Measurements from ENCODE around the gene MIER2.

MIER2 gene

GRCh38 chr19:294341-294945 lies 50.2 kb downstream of the MIER2 start:
- H3K4me3 ChIP-seq (ENCODE audit: low read length), result no peak overlapping the region

GRCh38 chr19:293436-294110 lies 51.0 kb downstream of the MIER2 start:
- Histone ChIP-seq H3K36me3 (ENCODE audit: insufficient read depth, low read length) (no peaks in the 10 kb centered on the region), H3K27me3 (ENCODE audit: insufficient read depth, low read length) (peaks cover 75% of the 10 kb centered on the region), H2AFZ (ENCODE audit: low read depth, low read length) (no peak overlapping the region), H3K4me3 (ENCODE audit: low read length) (no peak overlapping the region), H3K9me3 (ENCODE audit: low read length) (peaks cover 4% of the 10 kb centered on the region), H3K4me1 (ENCODE audit: insufficient read depth, low read length) (peaks cover 12% of the 10 kb centered on the region)

More at GRCh38 chr19:294341-294945, 50.2 kb downstream of the MIER2 start:
- H2AFZ ChIP-seq (ENCODE audit: low read depth, low read length), result no peak overlapping the region
- peaks cover 12% of the 10 kb centered on the region for H3K4me1 ChIP-seq (ENCODE audit: insufficient read depth, low read length)
- H3K27me3 ChIP-seq (ENCODE audit: insufficient read depth, low read length), result peaks cover 67% of the 10 kb centered on the region
- no peaks in the 10 kb centered on the region for H3K36me3 ChIP-seq (ENCODE audit: insufficient read depth, low read length)
- H3K9me3 ChIP-seq (ENCODE audit: low read length), result peaks cover 4% of the 10 kb centered on the region

GRCh38 chr19:292951-293350 lies 51.6 kb downstream of the MIER2 start:
- H3K27me3 ChIP-seq (ENCODE audit: insufficient read depth, low read length), result peaks cover 78% of the 10 kb centered on the region
- H3K4me3 ChIP-seq (ENCODE audit: low read length), result no peak overlapping the region
- peaks cover 12% of the 10 kb centered on the region for H3K4me1 ChIP-seq (ENCODE audit: insufficient read depth, low read length)
- no peak overlapping the region for H2AFZ ChIP-seq (ENCODE audit: low read depth, low read length)
- no peaks in the 10 kb centered on the region for H3K36me3 ChIP-seq (ENCODE audit: insufficient read depth, low read length)
- peaks cover 5% of the 10 kb centered on the region for H3K9me3 ChIP-seq (ENCODE audit: low read length)

GRCh38 chr19:292281-292884 lies 52.2 kb downstream of the MIER2 start:
- no peak overlapping the region for H2AFZ ChIP-seq (ENCODE audit: low read depth, low read length)
- peaks cover 6% of the 10 kb centered on the region for H3K9me3 ChIP-seq (ENCODE audit: low read length)
- no peak overlapping the region for H3K4me3 ChIP-seq (ENCODE audit: low read length)
- H3K27me3 ChIP-seq (ENCODE audit: insufficient read depth, low read length), result peaks cover 79% of the 10 kb centered on the region
- H3K36me3 ChIP-seq (ENCODE audit: insufficient read depth, low read length), result no peaks in the 10 kb centered on the region
- peaks cover 12% of the 10 kb centered on the region for H3K4me1 ChIP-seq (ENCODE audit: insufficient read depth, low read length)

- Histone ChIP-seq H3K36me3 (ENCODE audit: insufficient read depth, low read length) (no peaks in the 10 kb centered on the region), H3K4me3 (ENCODE audit: low read length) (no peak overlapping the region), H3K27me3 (ENCODE audit: insufficient read depth, low read length) (peaks cover 80% of the 10 kb centered on the region), H3K4me1 (ENCODE audit: insufficient read depth, low read length) (peaks cover 12% of the 10 kb centered on the region), H2AFZ (ENCODE audit: low read depth, low read length) (no peak overlapping the region), H3K9me3 (ENCODE audit: low read length) (peaks cover 6% of the 10 kb centered on the region)
Observed at GRCh38 chr19:291561-292280, 52.9 kb downstream of the MIER2 start.

GRCh38 chr19:291006-291521 lies 53.5 kb downstream of the MIER2 start, which contains the start of gene PLPP2:
PLPP2 (minus strand) TSS chr19:291403; CDS start chr19:291336, 67 bp downstream.
- no peak within 1 kb of the TSS for H3K4me3 ChIP-seq (ENCODE audit: low read length)
- H3K36me3 ChIP-seq (ENCODE audit: insufficient read depth, low read length), result no peaks in the 10 kb centered on the region
- H3K9me3 ChIP-seq (ENCODE audit: low read length), result peaks cover 6% of the 10 kb centered on the region
- peaks cover 74% of the 10 kb centered on the region for H3K27me3 ChIP-seq (ENCODE audit: insufficient read depth, low read length)
- H2AFZ ChIP-seq (ENCODE audit: low read depth, low read length), result no peak within 1 kb of the TSS
- H3K4me1 ChIP-seq (ENCODE audit: insufficient read depth, low read length), result peaks cover 12% of the 10 kb centered on the region

GRCh38 chr19:290372-291005 lies 54.1 kb downstream of the MIER2 start:
- H3K36me3 ChIP-seq (ENCODE audit: insufficient read depth, low read length), result no peaks in the 10 kb centered on the region
- no peak overlapping the region for H2AFZ ChIP-seq (ENCODE audit: low read depth, low read length)
- H3K4me1 ChIP-seq (ENCODE audit: insufficient read depth, low read length), result peaks cover 12% of the 10 kb centered on the region
- H3K4me3 ChIP-seq (ENCODE audit: low read length), result no peak overlapping the region
- peaks cover 6% of the 10 kb centered on the region for H3K9me3 ChIP-seq (ENCODE audit: low read length)
- H3K27me3 ChIP-seq (ENCODE audit: insufficient read depth, low read length), result peaks cover 69% of the 10 kb centered on the region

- Histone ChIP-seq H3K9me3 (ENCODE audit: low read length) (peaks cover 6% of the 10 kb centered on the region), H3K4me3 (ENCODE audit: low read length) (no peak overlapping the region), H3K36me3 (ENCODE audit: insufficient read depth, low read length) (no peaks in the 10 kb centered on the region), H3K4me1 (ENCODE audit: insufficient read depth, low read length) (peaks cover 11% of the 10 kb centered on the region), H3K27me3 (ENCODE audit: insufficient read depth, low read length) (peaks cover 65% of the 10 kb centered on the region), H2AFZ (ENCODE audit: low read depth, low read length) (no peak overlapping the region)
Observed at GRCh38 chr19:289651-290371, 54.8 kb downstream of the MIER2 start.

- Histone ChIP-seq H2AFZ (ENCODE audit: low read depth, low read length) (no peak overlapping the region), H3K36me3 (ENCODE audit: insufficient read depth, low read length) (no peaks in the 10 kb centered on the region), H3K9me3 (ENCODE audit: low read length) (peaks cover 6% of the 10 kb centered on the region), H3K4me1 (ENCODE audit: insufficient read depth, low read length) (peaks cover 2% of the 10 kb centered on the region), H3K4me3 (ENCODE audit: low read length) (no peak overlapping the region), H3K27me3 (ENCODE audit: insufficient read depth, low read length) (peaks cover 56% of the 10 kb centered on the region)
Observed at GRCh38 chr19:288911-289310, 55.7 kb downstream of the MIER2 start.

GRCh38 chr19:287381-287871 lies 57.2 kb downstream of the MIER2 start:
- H3K27me3 ChIP-seq (ENCODE audit: insufficient read depth, low read length), result peaks cover 41% of the 10 kb centered on the region
- no peak overlapping the region for H2AFZ ChIP-seq (ENCODE audit: low read depth, low read length)
- H3K4me1 ChIP-seq (ENCODE audit: insufficient read depth, low read length), result peaks cover 2% of the 10 kb centered on the region
- no peak overlapping the region for H3K4me3 ChIP-seq (ENCODE audit: low read length)
- no peaks in the 10 kb centered on the region for H3K36me3 ChIP-seq (ENCODE audit: insufficient read depth, low read length)
- H3K9me3 ChIP-seq (ENCODE audit: low read length), result peaks cover 6% of the 10 kb centered on the region

- H2AFZ ChIP-seq (ENCODE audit: low read depth, low read length), result no peak overlapping the region
- H3K36me3 ChIP-seq (ENCODE audit: insufficient read depth, low read length), result no peaks in the 10 kb centered on the region
- no peak overlapping the region for H3K4me3 ChIP-seq (ENCODE audit: low read length)
- H3K4me1 ChIP-seq (ENCODE audit: insufficient read depth, low read length), result peaks cover 11% of the 10 kb centered on the region
- H3K27me3 ChIP-seq (ENCODE audit: insufficient read depth, low read length), result peaks cover 4% of the 10 kb centered on the region
- peaks cover 2% of the 10 kb centered on the region for H3K9me3 ChIP-seq (ENCODE audit: low read length)
Observed at GRCh38 chr19:283395-283794, 61.2 kb downstream of the MIER2 start.

GRCh38 chr19:282501-282900 lies 62.1 kb downstream of the MIER2 start:
- Histone ChIP-seq H3K27me3 (ENCODE audit: insufficient read depth, low read length) (peaks cover 3% of the 10 kb centered on the region), H3K36me3 (ENCODE audit: insufficient read depth, low read length) (no peaks in the 10 kb centered on the region), H2AFZ (ENCODE audit: low read depth, low read length) (no peak overlapping the region), H3K9me3 (ENCODE audit: low read length) (no peaks in the 10 kb centered on the region), H3K4me1 (ENCODE audit: insufficient read depth, low read length) (peaks cover 11% of the 10 kb centered on the region), H3K4me3 (ENCODE audit: low read length) (no peak overlapping the region)
